OCI-LY1 (cell line): ENCODE results near the gene GMFB.

ENCODE experiments used
- CTCF ChIP-seq: fragments of 200-600 bp; sonication (generic), shearing (Covaris generic); IDR thresholded peaks from 2 replicates; pipeline ENCODE4 v1.5.1; 2017; ENCODE audit warnings: mild to moderate bottlenecking, antibody characterized with exemption, low read length, moderate library complexity, mixed read lengths
- EZH2 ChIP-seq: fragments of 200-600 bp; sonication (generic), shearing (Covaris generic); IDR thresholded peaks from 2 replicates; pipeline ENCODE4 v1.8.0; 2017; ENCODE audit warnings: borderline replicate concordance, mixed run types, mild to moderate bottlenecking, antibody characterized with exemption, low read length, moderate library complexity, mixed read lengths

- TF ChIP-seq CTCF = no peak
- TF ChIP-seq EZH2 = no peak
Measured at GRCh38 chr14:54538055-54538454, 49.3 kb upstream of the GMFB start.
